Measurements from ENCODE around the gene GIMAP4. TPM values are rescaled to one million over a fixed set of nuclear protein-coding genes. Genes with fewer than 3 reads are reported as not detected.
"Not testable (repeated sequence)": the region's sequence is repeated elsewhere in the genome, so short reads cannot be mapped to it uniquely, and the experiment has no call there.

Gene GIMAP4
- 10 to 100 TPM; 30.1 to 40.4 TPM for total RNA-seq
- long read RNA-seq, donor 1, transcript GIMAP4-201 (3 exons, 2,060 nt) = major isoform, 8 of 11 reads
- long read RNA-seq, donor 1, partial matches to known transcripts = 3 of 11 reads
- long read RNA-seq, donor 1, other reads (novel, unspliced or antisense) = 0 of 11 reads
- long read RNA-seq, donor 2, transcript GIMAP4-201 (3 exons, 2,060 nt) = major isoform, 65 of 77 reads
- long read RNA-seq, donor 2, partial matches to known transcripts = 5 of 77 reads
- long read RNA-seq, donor 2, other reads (novel, unspliced or antisense) = 0 of 77 reads

DNA sequence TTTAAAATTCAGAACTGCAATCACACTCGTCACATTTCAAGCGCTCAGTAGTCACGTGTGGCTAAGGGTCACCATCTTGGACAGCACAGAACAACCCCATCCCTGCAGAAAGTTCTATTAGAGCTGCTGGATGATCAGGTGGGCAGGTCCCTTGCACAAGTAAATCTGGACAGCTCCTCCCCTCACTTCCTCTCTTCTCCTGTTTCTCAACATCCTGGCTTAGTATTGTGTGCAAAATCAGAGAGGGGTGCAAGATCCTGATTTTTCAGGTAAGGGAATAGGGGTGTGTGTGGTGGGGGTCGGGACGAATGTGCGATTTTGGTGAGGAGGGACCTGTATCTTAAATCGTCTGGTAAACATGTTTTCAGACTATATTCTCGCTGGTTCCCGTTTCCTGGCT lies at the start of gene GIMAP4:
Gene GIMAP4, plus strand, starts transcription at position 222 of the 400 bp plus-strand sequence. CDS start 2,512 bp downstream, outside the sequence.
- DNase-seq (ENCODE audit: low spot score) = no peak
- intact Hi-C loops (cut with DNase I) = no loop called here

DNA sequence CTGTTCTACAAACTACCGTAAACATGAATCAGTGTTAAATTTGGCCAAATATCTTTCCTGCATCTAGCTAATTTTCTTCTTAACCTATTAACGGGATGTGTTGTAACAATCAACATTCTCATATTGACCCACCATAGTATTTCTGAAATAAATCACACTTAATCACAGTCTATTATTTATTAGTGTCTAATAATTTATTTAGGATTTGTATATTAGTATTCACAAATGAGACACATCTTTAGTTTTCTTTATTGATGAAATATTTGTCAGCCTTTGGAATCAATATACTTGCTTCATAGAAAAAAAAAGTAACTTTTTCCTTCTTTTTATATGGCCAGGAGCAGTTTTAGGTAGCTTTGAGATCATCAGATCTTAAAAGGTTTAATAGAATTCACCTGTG lies 47.9 kb upstream of the GIMAP4 start:
- no peak for DNase-seq (ENCODE audit: low spot score)
- intact Hi-C loops (cut with DNase I) = no loop called here

DNA sequence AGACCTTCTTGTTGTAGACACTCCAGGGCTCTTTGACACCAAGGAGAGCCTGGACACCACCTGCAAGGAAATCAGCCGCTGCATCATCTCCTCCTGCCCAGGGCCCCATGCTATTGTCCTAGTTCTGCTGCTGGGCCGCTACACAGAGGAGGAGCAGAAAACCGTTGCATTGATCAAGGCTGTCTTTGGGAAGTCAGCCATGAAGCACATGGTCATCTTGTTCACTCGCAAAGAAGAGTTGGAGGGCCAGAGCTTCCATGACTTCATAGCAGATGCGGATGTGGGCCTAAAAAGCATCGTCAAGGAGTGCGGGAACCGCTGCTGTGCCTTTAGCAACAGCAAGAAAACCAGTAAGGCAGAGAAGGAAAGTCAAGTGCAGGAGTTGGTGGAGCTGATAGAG lies 47.0 kb upstream of the GIMAP4 start:
- intact Hi-C loops (cut with DNase I) = no loop called here
- no peak for DNase-seq (ENCODE audit: low spot score)

DNA sequence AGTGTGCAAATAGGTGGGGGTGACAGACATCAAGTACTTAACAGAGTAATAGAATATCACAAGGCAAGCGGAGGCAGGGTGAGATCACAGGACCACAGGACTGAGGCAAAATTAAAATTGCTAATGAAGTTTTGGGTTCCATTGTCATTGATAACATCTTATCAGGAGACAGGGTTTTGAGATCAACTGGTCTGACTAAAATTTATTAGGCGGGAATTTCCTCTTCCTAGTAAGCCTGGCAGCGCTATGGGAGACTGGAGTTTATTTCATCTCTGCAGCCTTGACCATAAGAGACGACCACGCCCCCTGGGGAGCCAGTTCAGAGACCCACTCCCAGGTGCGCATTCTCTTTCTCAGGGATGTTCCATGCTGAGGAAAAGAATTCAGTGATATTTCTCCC lies 44.3 kb upstream of the GIMAP4 start:
- DNase-seq (ENCODE audit: low spot score); intact Hi-C loops (cut with DNase I): not testable (repeated sequence)

DNA sequence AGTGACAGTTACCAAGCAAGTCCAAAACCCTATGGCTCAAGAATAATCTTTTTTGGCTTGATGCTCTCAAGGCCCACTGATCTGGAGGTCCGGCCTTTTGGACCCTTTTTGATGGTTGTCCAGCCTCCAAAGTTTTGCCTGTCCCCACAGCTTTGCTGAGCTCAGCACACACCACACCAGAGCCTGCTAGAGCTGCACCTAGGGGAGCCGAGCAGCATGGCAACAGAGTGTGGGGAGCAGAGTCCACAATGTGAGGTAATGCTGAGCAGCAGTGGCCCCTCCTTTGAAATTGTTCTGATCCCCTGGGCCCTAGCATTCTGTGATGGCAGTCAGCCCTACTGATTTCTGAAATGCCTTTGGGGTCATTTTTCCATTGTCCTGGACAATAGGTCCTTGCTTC lies 43.2 kb upstream of the GIMAP4 start:
- intact Hi-C loops (cut with DNase I) = no loop called here
- DNase-seq (ENCODE audit: low spot score) = no peak

DNA sequence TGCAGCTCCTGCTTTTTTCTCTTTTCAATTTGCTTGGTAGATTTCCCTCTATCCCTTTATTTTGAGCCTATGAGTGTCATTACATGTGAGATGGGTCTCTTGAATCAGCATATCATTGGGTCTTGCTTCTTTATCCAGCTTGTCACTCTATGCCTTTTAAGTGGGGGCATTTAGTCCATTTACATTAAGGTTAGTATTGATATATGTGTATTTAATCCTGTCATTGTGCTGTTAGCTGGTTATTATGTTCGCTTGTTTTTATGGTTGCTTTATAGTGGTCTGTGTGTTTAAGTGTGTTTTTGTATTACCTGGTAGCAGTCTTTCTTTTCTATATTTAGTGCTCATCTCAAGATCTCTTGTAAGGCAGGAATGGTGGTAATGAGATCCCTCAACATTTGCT lies 35.5 kb upstream of the GIMAP4 start:
- intact Hi-C loops (cut with DNase I) = no loop called here
- no peak for DNase-seq (ENCODE audit: low spot score)

DNA sequence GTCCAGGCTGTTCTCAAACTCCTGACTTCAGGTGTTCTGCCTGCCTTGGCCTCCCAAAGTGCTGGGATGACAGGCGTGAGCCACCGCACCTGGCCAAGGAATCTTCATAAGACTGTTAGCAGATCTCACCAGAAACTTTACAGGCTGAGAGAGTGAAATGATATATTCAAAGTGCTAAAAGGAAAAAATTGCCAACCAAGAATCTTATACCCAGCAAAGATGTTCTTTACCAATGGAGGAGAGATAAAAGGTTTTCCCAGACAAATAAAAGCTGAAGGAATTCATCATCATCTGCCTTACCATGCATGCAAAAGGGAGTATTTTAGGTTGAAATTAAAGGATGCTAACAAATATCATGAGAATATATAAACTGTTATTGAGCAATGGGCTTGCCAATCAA lies 28.9 kb upstream of the GIMAP4 start:
- intact Hi-C loops (cut with DNase I) = no loop called here
- no peak for DNase-seq (ENCODE audit: low spot score)

DNA sequence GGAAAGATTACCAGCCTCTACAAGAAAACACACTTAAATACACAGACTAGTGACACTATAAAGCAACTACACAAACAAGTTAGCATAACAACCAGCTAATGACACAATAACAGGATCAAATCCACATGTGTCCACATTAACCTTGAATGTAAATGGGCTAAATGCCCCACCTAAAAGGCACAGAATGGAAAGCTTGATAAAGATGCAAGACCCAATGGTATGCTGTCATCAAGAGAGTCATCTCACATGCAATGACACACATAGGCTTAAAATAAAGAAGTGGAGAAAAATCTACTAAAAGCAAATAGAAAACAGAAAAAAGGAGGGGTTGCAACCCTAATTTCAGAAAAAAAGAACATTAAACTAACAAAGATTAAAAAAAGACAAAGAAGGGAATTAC lies 14.0 kb upstream of the GIMAP4 start:
- DNase-seq (ENCODE audit: low spot score) = no peak
- intact Hi-C loops (cut with DNase I) = no loop called here

DNA sequence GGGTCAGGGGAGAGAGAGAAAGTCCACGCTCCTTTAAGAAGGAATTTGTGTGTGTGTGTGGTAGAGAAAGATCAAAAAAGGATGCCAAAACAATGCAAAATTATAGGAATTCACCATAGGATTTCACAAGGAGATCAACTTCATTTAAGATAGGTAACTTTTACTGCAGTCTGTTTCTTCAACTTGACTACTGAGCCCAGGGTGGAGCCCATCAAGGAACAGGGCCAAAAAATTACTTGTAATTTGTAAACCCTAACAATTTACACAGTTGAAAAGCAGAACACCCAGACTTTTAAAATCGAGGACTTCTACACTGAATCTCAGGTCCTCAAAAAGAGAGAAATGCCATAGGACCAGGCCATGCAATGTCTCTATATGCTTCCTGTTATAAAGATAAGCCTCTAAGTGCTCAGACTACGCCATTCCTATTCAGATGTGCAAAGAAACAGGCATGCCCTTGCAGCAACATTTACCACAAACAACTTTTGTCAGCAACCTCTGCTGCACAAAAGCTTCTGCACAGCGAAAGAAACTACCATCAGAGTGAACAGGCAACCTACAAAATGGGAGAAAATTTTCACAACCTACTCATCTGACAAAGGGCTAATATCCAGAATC lies 10.6 kb upstream of the GIMAP4 start:
- no peak for DNase-seq (ENCODE audit: low spot score)
- intact Hi-C loops (cut with DNase I) = no loop called here

DNA sequence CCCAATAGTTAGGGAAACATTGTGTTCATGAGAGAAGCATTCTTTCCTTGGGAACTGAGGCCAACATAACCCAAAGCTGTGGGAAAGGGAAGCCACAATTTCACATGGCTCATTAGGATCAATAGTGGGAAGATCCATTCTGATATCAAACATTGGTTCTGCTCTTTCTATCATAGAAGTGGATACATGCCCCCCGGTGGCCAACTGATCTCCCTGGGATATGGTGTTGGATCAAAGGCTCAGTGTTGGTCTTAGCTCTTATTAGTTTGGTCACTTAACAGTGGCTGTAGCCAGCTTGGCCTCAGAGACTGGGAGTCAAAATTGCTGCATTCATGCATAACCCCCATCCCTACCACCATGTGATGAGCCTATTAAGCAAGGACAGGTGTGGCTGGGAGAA lies 6.7 kb upstream of the GIMAP4 start:
- DNase-seq (ENCODE audit: low spot score) = no peak
- intact Hi-C loops (cut with DNase I) = no loop called here

DNA sequence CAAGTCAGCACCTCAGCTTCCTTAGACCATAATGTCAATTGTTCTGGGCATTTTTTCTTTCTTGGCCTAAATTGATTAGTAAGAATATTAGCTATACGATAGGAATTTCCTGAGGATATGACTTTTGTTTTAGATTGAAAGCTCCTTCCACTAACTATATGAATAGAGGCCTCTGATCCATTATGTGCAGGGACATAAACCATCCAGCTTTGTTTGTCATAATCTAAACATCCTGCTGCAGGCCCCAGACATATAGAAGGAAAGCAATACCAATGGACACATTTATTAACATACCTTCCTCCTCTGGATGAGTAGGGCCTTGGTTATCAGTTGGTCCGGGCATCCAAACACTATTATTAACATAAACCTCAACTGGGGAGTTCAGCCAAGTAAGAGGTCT lies 4.3 kb upstream of the GIMAP4 start:
- intact Hi-C loops (cut with DNase I) = no loop called here
- no peak for DNase-seq (ENCODE audit: low spot score)

DNA sequence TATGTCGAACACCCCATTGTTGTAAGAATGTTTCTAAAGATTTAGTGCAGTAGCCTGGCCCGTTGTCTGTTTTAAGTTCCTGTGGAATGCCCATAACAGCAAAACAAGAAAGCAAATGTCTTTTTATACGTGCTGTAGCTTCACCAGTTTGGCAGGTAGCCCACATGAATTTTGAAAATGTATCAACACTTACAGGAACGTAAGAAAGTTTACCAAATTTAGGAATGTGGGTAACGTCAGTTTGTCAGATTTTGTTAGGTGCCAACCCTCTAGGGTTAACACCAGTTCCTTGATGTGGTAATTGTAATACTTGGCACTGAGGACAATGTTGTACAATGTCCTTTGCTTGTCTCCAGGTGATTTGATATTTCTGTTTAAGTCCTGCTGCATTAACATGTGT lies 3.2 kb upstream of the GIMAP4 start:
- intact Hi-C loops (cut with DNase I) = no loop called here
- DNase-seq (ENCODE audit: low spot score) = no peak

DNA sequence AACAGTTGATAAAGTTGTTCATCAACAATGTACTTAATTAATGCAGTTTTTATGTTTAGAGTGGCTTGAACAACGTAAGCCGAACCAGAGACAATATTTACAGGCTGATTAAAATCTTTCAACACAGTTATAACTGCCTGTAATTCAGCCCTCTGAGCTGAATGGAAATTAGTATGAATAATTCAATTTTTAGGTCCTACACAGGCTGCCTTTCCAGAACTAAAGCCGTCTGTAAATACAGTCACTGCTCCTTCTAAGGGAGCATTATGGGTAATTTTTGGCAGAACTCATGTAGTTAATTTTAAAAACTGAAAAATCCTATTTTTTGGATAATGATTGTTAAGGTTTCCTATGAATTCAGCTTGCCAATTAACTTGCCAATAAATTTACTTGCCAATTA lies 2.6 kb upstream of the GIMAP4 start:
- intact Hi-C loops (cut with DNase I) = no loop called here
- DNase-seq (ENCODE audit: low spot score) = no peak

DNA sequence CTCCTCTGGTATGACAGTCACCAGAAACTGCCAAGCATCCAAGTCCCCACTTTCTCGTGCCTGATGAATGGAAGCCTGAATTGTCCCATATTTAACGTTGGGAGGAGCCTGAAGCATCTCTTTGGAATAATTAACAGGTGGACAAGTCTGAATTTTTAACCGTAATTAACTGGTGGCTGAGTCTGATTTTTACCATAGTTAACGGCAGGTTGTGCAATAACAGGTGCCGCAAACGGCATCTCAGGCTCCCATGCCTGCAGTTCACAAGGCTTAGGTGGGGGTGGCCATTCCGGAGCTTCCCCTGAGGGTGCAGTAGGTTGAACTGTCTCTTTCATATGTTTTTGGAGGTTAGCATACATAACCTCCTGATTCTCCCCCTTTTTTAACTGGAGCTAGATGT lies 2.0 kb upstream of the GIMAP4 start:
- intact Hi-C loops (cut with DNase I) = no loop called here
- DNase-seq (ENCODE audit: low spot score) = no peak

DNA sequence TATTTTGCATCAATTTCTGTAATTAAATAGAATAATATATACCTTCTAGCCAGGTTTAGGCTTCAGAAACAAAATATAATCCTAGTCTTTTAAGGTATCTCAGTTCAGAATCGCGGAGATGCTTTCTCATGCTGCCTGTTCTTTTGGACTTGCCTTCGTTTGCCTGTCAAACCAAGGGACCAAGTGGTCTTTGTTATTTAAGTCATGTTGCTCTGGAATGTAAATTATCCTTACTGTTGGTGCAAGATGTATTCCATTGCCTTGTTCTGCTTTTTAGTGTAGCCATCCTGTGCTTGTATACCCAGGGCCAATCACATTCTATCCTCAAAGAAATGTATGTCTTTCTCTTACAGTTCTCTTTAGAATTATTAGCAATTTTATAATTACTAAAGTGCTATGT lies 1.1 kb upstream of the GIMAP4 start:
- intact Hi-C loops (cut with DNase I) = no loop called here

DNA sequence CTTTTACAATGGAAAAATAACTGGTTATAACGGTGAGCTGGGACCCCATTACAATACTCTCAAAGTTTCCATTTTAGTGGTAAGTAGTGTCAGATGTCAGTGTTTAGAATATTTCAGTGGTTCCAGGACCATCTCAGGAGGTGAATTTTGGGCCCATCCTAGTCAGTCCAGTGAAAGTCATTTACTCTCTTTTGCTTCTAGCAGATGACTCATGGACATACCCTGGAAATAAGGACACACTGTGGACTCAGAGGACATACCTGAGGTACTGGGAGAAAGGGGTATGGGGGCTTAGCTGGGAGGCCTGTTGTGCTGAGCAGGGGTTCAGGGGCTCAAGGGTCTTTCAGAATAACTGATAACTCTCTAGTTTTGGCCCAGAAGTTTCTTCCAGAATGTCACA lies 618 bp upstream of the GIMAP4 start:
- no peak for DNase-seq (ENCODE audit: low spot score)
- intact Hi-C loops (cut with DNase I) = no loop called here

More for the DNA sequence above, 1.1 kb upstream of the GIMAP4 start:
- DNase-seq (ENCODE audit: low spot score) = no peak

DNA sequence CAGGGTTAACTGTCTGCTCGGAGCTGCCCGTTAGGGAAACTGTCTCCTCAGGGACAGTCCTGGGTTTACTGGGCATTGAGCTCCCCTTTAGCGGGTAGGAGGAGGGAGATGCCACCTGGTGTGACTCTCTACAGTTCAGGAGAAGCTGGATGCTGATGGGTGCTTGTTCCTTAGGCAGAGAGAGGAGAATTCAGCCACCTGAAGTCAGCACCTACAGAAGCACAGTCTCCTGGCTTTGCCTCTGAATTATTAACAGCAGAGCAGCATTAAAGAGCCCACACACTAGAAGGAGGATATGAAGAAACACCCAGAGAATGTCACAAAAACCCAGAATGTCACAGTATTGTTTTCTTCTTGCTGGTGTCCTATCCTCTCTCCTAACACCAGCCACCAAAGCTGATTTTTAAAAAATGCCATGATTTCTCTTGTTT lies 696 bp downstream of the GIMAP4 start:
- intact Hi-C loops (cut with DNase I) = no loop called here
- no peak for DNase-seq (ENCODE audit: low spot score)

DNA sequence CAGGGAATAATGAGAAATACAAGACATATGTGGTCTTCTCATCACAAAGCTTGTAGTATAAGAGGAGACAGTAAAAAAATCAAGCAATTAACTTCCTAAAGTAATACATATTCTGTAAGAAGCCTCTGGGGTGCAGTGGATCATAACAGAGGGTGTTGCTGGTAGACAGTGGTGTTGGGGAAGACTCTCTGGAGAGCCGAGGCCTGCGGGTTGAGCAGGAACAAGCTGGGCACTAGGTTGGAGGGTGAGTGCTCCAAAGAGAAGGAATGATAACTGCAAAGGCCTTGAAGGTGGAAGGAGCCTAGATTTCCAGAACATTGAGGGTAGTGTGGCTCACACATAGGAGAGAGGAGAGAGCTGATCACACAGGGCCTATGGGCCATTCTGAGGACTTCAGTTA lies 1.5 kb downstream of the GIMAP4 start:
- intact Hi-C loops (cut with DNase I) = no loop called here
- DNase-seq (ENCODE audit: low spot score) = no peak

DNA sequence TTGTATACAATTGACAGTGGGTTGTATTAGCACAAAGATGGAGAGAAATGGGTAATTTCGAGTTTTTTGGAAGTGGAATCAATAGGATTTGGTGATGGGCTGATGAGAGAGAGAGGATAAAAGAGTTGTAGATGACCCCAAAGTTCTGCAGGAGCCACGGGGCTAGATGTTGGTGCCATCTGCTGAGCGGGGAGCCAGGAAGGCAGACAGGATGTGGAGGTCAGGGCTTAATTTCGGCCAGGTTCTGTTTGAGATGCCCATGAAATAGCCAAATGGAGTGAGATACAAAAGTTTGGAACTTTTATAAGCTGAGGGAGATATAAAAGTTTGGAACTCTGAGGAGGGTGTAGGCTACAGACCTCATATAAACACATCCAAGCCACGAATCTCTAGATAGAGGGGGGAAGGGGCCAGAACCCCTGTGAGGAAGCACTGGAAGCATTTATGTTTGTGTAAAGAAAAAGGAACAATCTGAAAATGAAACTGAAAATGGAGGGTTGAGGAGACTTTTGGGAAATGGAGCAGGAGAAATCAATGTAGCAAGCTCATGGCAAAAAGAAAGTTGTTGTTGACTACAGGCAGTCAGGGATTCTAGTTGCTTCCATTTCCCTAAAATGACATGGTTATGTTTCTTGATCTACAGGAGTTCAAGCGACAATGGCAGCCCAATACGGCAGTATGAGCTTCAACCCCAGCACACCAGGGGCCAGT lies 2.2 kb downstream of the GIMAP4 start:
- intact Hi-C loops (cut with DNase I) = no loop called here
- no peak for DNase-seq (ENCODE audit: low spot score)

DNA sequence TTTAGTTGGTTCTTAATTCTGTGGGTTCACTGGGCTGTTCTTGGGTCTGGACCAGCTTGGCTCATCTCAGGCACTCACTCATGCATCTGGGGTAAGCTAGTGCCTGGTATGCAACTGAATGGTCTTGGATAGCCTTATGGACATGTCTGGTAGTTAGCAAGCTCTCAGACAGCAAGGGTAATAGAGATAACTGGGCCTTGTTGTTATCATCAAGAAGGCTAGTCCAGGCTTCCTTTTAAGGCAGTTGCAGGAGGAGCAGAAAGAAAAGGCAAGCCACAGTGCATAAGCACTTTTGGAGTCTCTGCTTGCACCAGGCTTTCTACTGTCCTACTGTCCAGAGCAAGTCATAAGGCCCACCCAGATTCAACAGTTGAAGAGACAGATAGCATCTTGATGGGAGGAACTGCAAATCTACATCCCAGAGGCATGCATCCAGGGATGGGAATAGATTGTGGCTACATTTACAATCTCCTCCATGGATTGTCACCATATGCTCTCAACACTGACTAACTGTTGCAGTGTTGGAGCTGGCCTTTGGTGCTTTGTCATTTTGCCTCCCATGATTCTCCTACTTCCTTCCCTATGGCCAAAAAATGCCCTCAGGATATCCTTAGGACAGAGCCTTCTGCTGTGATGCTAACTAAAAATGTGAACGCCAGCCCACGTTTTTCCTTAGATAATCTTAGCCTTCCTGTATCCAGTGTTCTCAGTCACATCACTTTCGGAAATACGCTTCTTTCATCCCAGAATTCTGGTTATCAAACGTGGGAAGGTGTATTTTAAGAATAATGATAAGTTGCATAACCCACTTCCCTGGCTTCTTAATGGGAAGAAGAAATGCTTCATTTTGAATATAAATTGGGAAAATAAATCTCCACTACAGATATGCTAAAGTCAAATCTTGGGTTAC lies 3.6 kb downstream of the GIMAP4 start:
- intact Hi-C loops (cut with DNase I) = loop anchor here in 1 of 2 donors (10.0 kb wide), 1 partner anchor 814 kb away; no protein-coding TSS in a partner anchor
- DNase-seq (ENCODE audit: low spot score) = no peak

Measured in posterior vena cava (tissue), 2 donors.